K562 (cell line): ENCODE results near the gene MBNL1. TPM values are rescaled to one million over a fixed set of nuclear protein-coding genes. Genes with fewer than 3 reads are reported as not detected.

Experiments used
- ATAC-seq: fragments of 200-7000 bp; cut with Tn5 transposase; 3 replicates; pipeline ENCODE4 v1.9.1; 2020; ENCODE audit warnings: moderate library complexity
- BruUV-seq: library from RNA; stranded (reverse); fragments of 400-500 nt; replicated peaks from 2 replicates; lab custom pipeline; 2021; lab: Mats Ljungman, UMichigan
- CTCF ChIA-PET: fragments of 300-600 bp; formaldehyde crosslinking; extraction: SDS; loops from one replicate; lab custom pipeline; 2021; ENCODE audit warnings: low intra/inter-chr PET ratio; lab: Yijun Ruan, JAX
- POLR2A ChIA-PET: fragments of 300-600, 350-650 bp; sonication (Branson Sonifier 250); formaldehyde crosslinking; extraction: SDS; loops from one replicate; lab custom pipeline; 2021; ENCODE audit warnings: antibody characterized with exemption, inconsistent platforms; lab: Yijun Ruan, JAX
- DNase-seq, 4 experiments: peaks; one replicate each; pipeline versions ENCODE4 v3.0.0 to v3.0.0-alpha.2; 2011 to 2018; ENCODE audit warnings: low spot score in 3 of 4, mixed read lengths in 3 of 4; ENCODE audit errors: extremely low read depth in 1 of 4
- FAIRE-seq: peaks from 2 replicates; lab custom pipeline; 2011; peaks lifted over from hg19 to GRCh38; lab: Jason Lieb, UNC
- H2AFZ ChIP-seq: 2 replicates; pipeline ENCODE4 v1.6.0; 2011; ENCODE audit warnings: low read depth, low read length, control low read depth, inconsistent platforms
- H3K27ac ChIP-seq: fragments of 200-600 bp; 3 replicates; pipeline ENCODE4 v1.8.0; 2011; ENCODE audit warnings: low read depth, mild to moderate bottlenecking, control low read depth, inconsistent platforms, low read length, moderate library complexity, mixed read lengths; ENCODE audit errors: extremely low read depth
- H3K27me3 ChIP-seq, 2 experiments: fragments of 300-600 bp in 1 of 2; 2 replicates in 1 of 2; 3 replicates in 1 of 2; pipeline versions ENCODE4 v1.6.0 to v1.8.0; 2011; ENCODE audit warnings: inconsistent platforms in 2 of 2, low read length in 2 of 2, mild to moderate bottlenecking in 1 of 2, mixed read lengths in 1 of 2, moderate library complexity in 1 of 2; ENCODE audit not compliant: control insufficient read depth in 2 of 2, insufficient read depth in 2 of 2
- H3K36me3 ChIP-seq: fragments of 300-600 bp; 3 replicates; pipeline ENCODE4 v1.8.0; 2011; ENCODE audit warnings: mild to moderate bottlenecking, low read length, inconsistent platforms; ENCODE audit not compliant: control insufficient read depth, insufficient read depth
- H3K4me1 ChIP-seq, 2 experiments: fragments of 200-600 bp in 1 of 2; replicated peaks in 1 of 2; 2 replicates in 1 of 2; 3 replicates in 1 of 2; pipeline versions ENCODE4 v1.5.1 to v1.8.0; 2011; ENCODE audit warnings: inconsistent platforms in 2 of 2, low read length in 2 of 2, mild to moderate bottlenecking in 1 of 2, mixed read lengths in 1 of 2, moderate library complexity in 1 of 2; ENCODE audit not compliant: control insufficient read depth in 2 of 2, insufficient read depth in 2 of 2
- H3K4me2 ChIP-seq: 2 replicates; pipeline ENCODE4 v1.6.1; 2011; ENCODE audit warnings: low read length, control low read depth, inconsistent platforms, mixed read lengths; ENCODE audit not compliant: insufficient read depth
- H3K4me3 ChIP-seq: fragments of 200-600 bp; sonication (generic), shearing (Covaris generic); 2 replicates; pipeline ENCODE4 v1.5.1; 2016; ENCODE audit warnings: control low read depth, inconsistent platforms
- H3K79me2 ChIP-seq: fragments of 200-600 bp; 3 replicates; pipeline ENCODE4 v1.8.0; 2011; ENCODE audit warnings: low read length, inconsistent platforms; ENCODE audit not compliant: control insufficient read depth, insufficient read depth
- H3K9ac ChIP-seq, 2 experiments: 2 replicates each; pipeline versions ENCODE4 v1.6.0 to v1.6.1; 2011; ENCODE audit warnings: low read depth in 2 of 2, low read length in 2 of 2, control low read depth in 1 of 2, inconsistent platforms in 1 of 2, mild to moderate bottlenecking in 1 of 2, mixed read lengths in 1 of 2; ENCODE audit not compliant: insufficient read depth in 1 of 2
- H3K9me1 ChIP-seq: one replicate; pipeline ENCODE4 v1.6.0; 2011; ENCODE audit warnings: inconsistent platforms, mild to moderate bottlenecking, low read length, moderate library complexity; ENCODE audit not compliant: control insufficient read depth, insufficient read depth
- H3K9me3 ChIP-seq: replicated peaks from 2 replicates; pipeline ENCODE4 v1.5.1; 2011; ENCODE audit warnings: low read depth, low read length, inconsistent platforms; ENCODE audit not compliant: control insufficient read depth, insufficient read depth
- H4K20me1 ChIP-seq: replicated peaks from 2 replicates; pipeline ENCODE4 v1.6.1; 2011; ENCODE audit warnings: low read length, inconsistent platforms, mixed read lengths; ENCODE audit not compliant: control insufficient read depth, insufficient read depth
- DEAF1 ChIP-seq: fragments of 450-650 bp; formaldehyde crosslinking; IDR thresholded peaks from 2 replicates; pipeline ENCODE4 v1.4.0; 2020; ENCODE audit warnings: mild to moderate bottlenecking, moderate library complexity
- E2F8 ChIP-seq: fragments of 450-650 bp; IDR thresholded peaks from 2 replicates; pipeline ENCODE4 v1.7.1; 2018; ENCODE audit warnings: mild to moderate bottlenecking, low read depth; ENCODE audit not compliant: partially characterized antibody
- EGR1 ChIP-seq: fragments of 450-650 bp; conservative IDR thresholded peaks from 2 replicates; pipeline ENCODE4 v1.6.1; 2017; ENCODE audit warnings: mild to moderate bottlenecking
- MEIS2 ChIP-seq: fragments of 450-650 bp; IDR thresholded peaks from 2 replicates; pipeline ENCODE4 v1.6.1; 2014; ENCODE audit warnings: mild to moderate bottlenecking; ENCODE audit not compliant: partially characterized antibody
- NR2C1 ChIP-seq, 2 experiments: fragments of 450-650 bp; IDR thresholded peaks; 2 replicates each; pipeline ENCODE4 v1.6.1; 2017; ENCODE audit warnings: mild to moderate bottlenecking in 2 of 2, antibody characterized with exemption in 1 of 2, inconsistent platforms in 1 of 2, missing compliant biosample characterization in 1 of 2, missing genetic modification characterization in 1 of 2
- SAFB ChIP-seq: fragments of 200-400 bp; formaldehyde crosslinking; IDR thresholded peaks from 2 replicates; pipeline ENCODE4 v1.6.1; 2017; ENCODE audit warnings: low read depth, low read length, borderline replicate concordance
- SRSF9 ChIP-seq: fragments of 200-400 bp; formaldehyde crosslinking; IDR thresholded peaks from 2 replicates; pipeline ENCODE4 v1.6.1; 2017; ENCODE audit warnings: low read depth, low read length, borderline replicate concordance
- TAF1 ChIP-seq: IDR thresholded peaks from 2 replicates; pipeline ENCODE4 v1.6.1; 2011; ENCODE audit warnings: mild to moderate bottlenecking, low read length, moderate library complexity; ENCODE audit not compliant: insufficient read depth, control insufficient read depth, severe bottlenecking; ENCODE audit errors: extremely low read depth
- TBL1XR1 ChIP-seq, 2 experiments: IDR thresholded peaks; 2 replicates each; pipeline ENCODE4 v1.6.1; 2012; ENCODE audit warnings: improper control_type of control experiment in 2 of 2, low read length in 2 of 2, mild to moderate bottlenecking in 1 of 2
- TFAP4 ChIP-seq: sonication (generic); formaldehyde crosslinking; IDR thresholded peaks from 2 replicates; pipeline ENCODE4 v1.8.0; 2022; ENCODE audit warnings: missing genetic modification reagents, mild to moderate bottlenecking, moderate library complexity, borderline replicate concordance
- ZNF184 ChIP-seq: sonication (generic); formaldehyde crosslinking; IDR thresholded peaks from 2 replicates; pipeline ENCODE4 v1.5.0; 2020; ENCODE audit warnings: missing genetic modification reagents
- WGBS: fragments of 100-300 bp; shearing (Covaris generic); methylation state at CpG from one replicate; pipeline ENCODE4 v1.1.6; 2016; ENCODE audit warnings: low coverage, mixed read lengths; ENCODE audit not compliant: insufficient coverage; ENCODE audit errors: missing lambda C conversion rate; 5-methylcytosine and 5-hydroxymethylcytosine counted together
- in situ Hi-C: fragments of 300-500 bp; cut with MboI; formaldehyde crosslinking; loops from 4 replicates; pipeline ENCODE4 v1.15.0; 2018; ENCODE audit warnings: inconsistent platforms, mixed read lengths
- intact Hi-C: fragments of 100-400 bp; cut with micrococcal nuclease; formaldehyde crosslinking; loops from 2 replicates; pipeline ENCODE4 v1.14.2; 2022
- polyA plus RNA-seq, 8 experiments: library from polyadenylated mRNA; depleted of rRNA in 4 of 8; stranded (reverse) in 5 of 8; unstranded in 3 of 8; fragments of >200 nt; fragmentation: Nextera tagmentation in 2 of 8; fragmentation: Illumina TruSeq in 1 of 8; extraction: Ambion mirVana in 2 of 8; extraction: Trizol in 1 of 8; gene quantifications; 2 replicates each; pipeline versions ENCODE4 v1.2.1 to v1.2.3, GENCODE V29; 2011 to 2014; ENCODE audit warnings: inconsistent platforms in 1 of 8, missing spikeins in 1 of 8
- total RNA-seq, 7 experiments: library from RNA; depleted of rRNA in 6 of 7; stranded (reverse); fragments of >200 nt in 6 of 7; fragmentation: Illumina TruSeq in 2 of 7; extraction: Trizol in 2 of 7; gene quantifications; 2 replicates each; pipeline versions ENCODE4 v1.2.1 to v1.2.3, GENCODE V29; 2011 to 2021; ENCODE audit warnings: low replicate concordance in 1 of 7

The MBNL1 gene
- total and polyA plus RNA-seq, 9 of the 15 experiments (the other 6 are each of a cell fraction or from before 2014, with no cell fraction given), result 70.3 to 243 (median 220) TPM

GRCh38 chr3:152444029-152444641 is 175.4 kb downstream of the MBNL1 start (continued):
- TF ChIP-seq DEAF1 (CRISPR knock-in tag) (peak; percentile 62), TFAP4 (CRISPR knock-in tag) (no peak), TBL1XR1 (IDR thresholded peaks at IDR 0.05; ENCODE audit: low read length in 2 of 2) (peak in 1 of 2 experiments; percentile 18; a peak in 1 of 4 replicates)

GRCh38 chr3:152445212-152445611 is 176.5 kb downstream of the MBNL1 start:
- H3K9me1 ChIP-seq, result no peaks in the 10 kb centered on the region
- in situ Hi-C loops (loop anchor here (10.0 kb wide), 1 partner anchor 270 kb away; no protein-coding TSS in a partner anchor), intact Hi-C loops (loop anchor here (10.0 kb wide), 1 partner anchor 130 kb away; no protein-coding TSS in a partner anchor)
- no peak for FAIRE-seq
- no TSS peak for BruUV-seq
- H3K27me3 ChIP-seq, result no peaks in the 10 kb centered on the region
- no peak overlapping the region for H2AFZ ChIP-seq
- ATAC-seq, result no peak
- no peak overlapping the region for H3K4me3 ChIP-seq
- no peaks in the 10 kb centered on the region for H3K9me3 ChIP-seq
- TF ChIP-seq ZNF184 (CRISPR knock-in tag) (no peak), EGR1 (no peak), SAFB (no peak), NR2C1 (IDR thresholded peaks at IDR 0.05) (no peak), NR2C1 (tag; IDR thresholded peaks at IDR 0.05) (no peak), E2F8 (no peak), SRSF9 (no peak), MEIS2 (peak; percentile 16), TAF1 (no peak)
- no peak overlapping the region for H3K9ac ChIP-seq
- ChIA-PET POLR2A (interaction anchor here (0.6 kb wide), 1 partner anchor 270 kb away, joined by 3 read pairs; no protein-coding TSS in a partner anchor), CTCF (interaction anchor here (0.6 to 2.2 kb wide), 2 partner anchors 27 to 262 kb away, joined by 3 to 13 read pairs; no protein-coding TSS in a partner anchor)
- H3K4me1 ChIP-seq, result no peaks in the 10 kb centered on the region
- no peak overlapping the region for H3K4me2 ChIP-seq
- peaks cover 84% of the 10 kb centered on the region for H3K36me3 ChIP-seq
- no peaks in the 10 kb centered on the region for H4K20me1 ChIP-seq
- DNase-seq, result no peak
- WGBS, result 85% methylated on average over 6 of the region's 6 CpGs
- peaks cover 88% of the 10 kb centered on the region for H3K79me2 ChIP-seq
- H3K27ac ChIP-seq, result no peak overlapping the region
